OCI-LY7 (cell line): ENCODE results near the gene NLGN1. TPM values are rescaled to one million over a fixed set of nuclear protein-coding genes. Genes with fewer than 3 reads are reported as not detected.

ENCODE experiments used
- BruUV-seq: library from RNA; stranded (reverse); fragments of 400-500 nt; replicated peaks from 2 replicates; lab custom pipeline; 2021; lab: Mats Ljungman, UMichigan
- CTCF ChIA-PET: fragments of 300-600 bp; sonication (Branson Sonifier 250); formaldehyde crosslinking; loops from one replicate; lab custom pipeline; 2022; ENCODE audit warnings: antibody characterized with exemption; ENCODE audit not compliant: unreplicated experiment; lab: Charles Lee
- POLR2A ChIA-PET: fragments of 300-600 bp; sonication (Branson Sonifier 250); formaldehyde crosslinking; loops from one replicate; lab custom pipeline; 2022; ENCODE audit warnings: antibody characterized with exemption; lab: Charles Lee
- DNase-seq: peaks from one replicate; pipeline ENCODE4 v3.0.0-alpha.2; 2015; ENCODE audit warnings: low spot score
- H2AFZ ChIP-seq: fragments of 200-600 bp; sonication (generic), shearing (Covaris generic); 2 replicates; pipeline ENCODE4 v1.6.1; 2014; ENCODE audit warnings: mild to moderate bottlenecking, antibody characterized with exemption, low read length, moderate library complexity
- H3K27ac ChIP-seq: fragments of 200-600 bp; sonication (generic); 2 replicates; pipeline ENCODE4 v1.5.1; 2014; ENCODE audit warnings: mixed run types, low read depth, mild to moderate bottlenecking, moderate library complexity, low read length, inconsistent platforms; ENCODE audit not compliant: poor library complexity, severe bottlenecking
- H3K36me3 ChIP-seq: fragments of 200-600 bp; sonication (generic); 2 replicates; pipeline ENCODE4 v1.6.1; 2014; ENCODE audit warnings: mild to moderate bottlenecking, antibody characterized with exemption, low read length, moderate library complexity, mixed read lengths; ENCODE audit not compliant: insufficient read depth
- H3K4me1 ChIP-seq: fragments of 200-600 bp; sonication (generic); 2 replicates; pipeline ENCODE4 v1.5.1; 2014; ENCODE audit warnings: mild to moderate bottlenecking, low read length; ENCODE audit not compliant: insufficient read depth, poor library complexity, severe bottlenecking
- H3K4me2 ChIP-seq: fragments of 200-600 bp; sonication (generic); 2 replicates; pipeline ENCODE4 v1.6.1; 2014; ENCODE audit warnings: mild to moderate bottlenecking, low read length
- H3K4me3 ChIP-seq: fragments of 200-600 bp; sonication (generic); 2 replicates; pipeline ENCODE4 v1.5.1; 2014; ENCODE audit warnings: mild to moderate bottlenecking, low read depth, low read length; ENCODE audit not compliant: poor library complexity, severe bottlenecking
- H3K79me2 ChIP-seq: fragments of 200-600 bp; sonication (generic); 2 replicates; pipeline ENCODE4 v1.6.1; 2016; ENCODE audit warnings: low read depth, mild to moderate bottlenecking, low read length, moderate library complexity, mixed read lengths; ENCODE audit not compliant: insufficient read depth
- H3K9me2 ChIP-seq: fragments of 200-600 bp; sonication (generic); 2 replicates; pipeline ENCODE4 v1.6.1; 2016; ENCODE audit warnings: mild to moderate bottlenecking, low read length, mixed read lengths; ENCODE audit not compliant: insufficient read depth
- H3K9me3 ChIP-seq: fragments of 200-600 bp; sonication (generic); 2 replicates; pipeline ENCODE4 v1.6.1; 2014; ENCODE audit warnings: mild to moderate bottlenecking, mixed run types, low read length, mixed read lengths
- H4K20me1 ChIP-seq: fragments of 200-600 bp; sonication (generic); 2 replicates; pipeline ENCODE4 v1.6.1; 2014; ENCODE audit warnings: mild to moderate bottlenecking, antibody characterized with exemption, low read length, moderate library complexity, mixed read lengths; ENCODE audit not compliant: insufficient read depth
- CTCF ChIP-seq: fragments of 200-600 bp; sonication (generic); conservative IDR thresholded peaks from 2 replicates; pipeline ENCODE4 v1.5.1; 2014; ENCODE audit warnings: mild to moderate bottlenecking, antibody characterized with exemption, low read length, moderate library complexity, mixed read lengths
- EZH2phosphoT487 ChIP-seq: fragments of 200-600 bp; sonication (generic); IDR thresholded peaks from 2 replicates; pipeline ENCODE4 v1.6.1; 2018; ENCODE audit warnings: low read depth, borderline replicate concordance, mild to moderate bottlenecking, mixed run types, antibody characterized with exemption, low read length, moderate library complexity, mixed read lengths
- intact Hi-C: fragments of 100-400 bp; cut with micrococcal nuclease; formaldehyde crosslinking; loops from one replicate; pipeline ENCODE4 v1.10.0; 2022; ENCODE audit not compliant: unreplicated experiment
- total RNA-seq, 2 experiments: library from RNA; depleted of rRNA in 1 of 2; stranded (reverse); fragments of >200 nt in 1 of 2; shearing (Covaris generic) in 1 of 2; gene quantifications; 2 replicates each; pipeline ENCODE4 v1.2.3, GENCODE V29; 2014 to 2022

NLGN1 gene
- total RNA-seq, 2 experiments from 2014 or later: not detected

GRCh38 chr3:174061162-174061561 lies 663.6 kb downstream of the NLGN1 start:
- BruUV-seq: no TSS peak
- Histone ChIP-seq H3K79me2 (no peaks in the 10 kb centered on the region), H4K20me1 (no peaks in the 10 kb centered on the region), H3K36me3 (no peaks in the 10 kb centered on the region), H3K9me3 (no peaks in the 10 kb centered on the region), H2AFZ (no peak overlapping the region), H3K4me2 (no peak overlapping the region), H3K27ac (no peak overlapping the region), H3K4me3 (no peak overlapping the region), H3K9me2 (no peaks in the 10 kb centered on the region), H3K4me1 (no peaks in the 10 kb centered on the region)
- TF ChIP-seq EZH2phosphoT487: no peak
- TF ChIP-seq CTCF: no peak
- intact Hi-C loops: no loop called here
- ChIA-PET CTCF (interaction anchor here (0.5 kb wide), 1 partner anchor 380 kb away, joined by 3 read pairs; no protein-coding TSS in a partner anchor), POLR2A (no interaction called here)
- DNase-seq: no peak

GRCh38 chr3:174061731-174062130 lies 664.2 kb downstream of the NLGN1 start:
- Histone ChIP-seq H3K79me2 (no peaks in the 10 kb centered on the region), H3K4me2 (no peak overlapping the region), H3K4me3 (no peak overlapping the region), H3K36me3 (no peaks in the 10 kb centered on the region), H3K9me2 (no peaks in the 10 kb centered on the region), H3K27ac (no peak overlapping the region), H3K4me1 (no peaks in the 10 kb centered on the region), H3K9me3 (no peaks in the 10 kb centered on the region), H4K20me1 (no peaks in the 10 kb centered on the region), H2AFZ (no peak overlapping the region)
- DNase-seq: no peak
- POLR2A ChIA-PET: interaction anchor here (0.6 kb wide), 1 partner anchor 436 kb away, joined by 3 read pairs; no protein-coding TSS in a partner anchor
- no peak for TF ChIP-seq EZH2phosphoT487
- no peak for TF ChIP-seq CTCF
- CTCF ChIA-PET: interaction anchor here (0.5 kb wide), 1 partner anchor 380 kb away, joined by 3 read pairs; no protein-coding TSS in a partner anchor
- no TSS peak for BruUV-seq
- intact Hi-C loops: no loop called here

- Histone ChIP-seq H3K36me3 (no peaks in the 10 kb centered on the region), H3K4me2 (no peak overlapping the region), H3K9me2 (no peaks in the 10 kb centered on the region), H4K20me1 (no peaks in the 10 kb centered on the region), H2AFZ (no peak overlapping the region), H3K79me2 (no peaks in the 10 kb centered on the region), H3K4me3 (no peak overlapping the region), H3K9me3 (no peaks in the 10 kb centered on the region), H3K27ac (no peak overlapping the region), H3K4me1 (no peaks in the 10 kb centered on the region)
- DNase-seq: no peak
- TF ChIP-seq EZH2phosphoT487 (no peak), CTCF (no peak)
- POLR2A ChIA-PET: no interaction called here
- intact Hi-C loops: no loop called here
- CTCF ChIA-PET: no interaction called here
- no TSS peak for BruUV-seq
These were observed 665.4 kb downstream of the NLGN1 start for GRCh38 chr3:174062923-174063322.
